Mesothelial cell of epicardium (in vitro differentiated cells): Measurements from ENCODE around the gene SRMS. TPM values are rescaled to one million over a fixed set of nuclear protein-coding genes. Genes with fewer than 3 reads are reported as not detected.

ENCODE experiments used
- DNase-seq, 2 experiments: peaks; one replicate each; pipeline ENCODE4 v3.0.0; 2021; ENCODE audit warnings: low spot score in 2 of 2; ENCODE audit not compliant: unreplicated experiment in 2 of 2
- H3K27ac Mint-ChIP-seq: 2 replicates; pipeline ENCODE4 v1.8.0; 2021; ENCODE audit warnings: mixed read lengths
- H3K27me3 Mint-ChIP-seq: 2 replicates; pipeline ENCODE4 v1.8.0; 2021; ENCODE audit warnings: low read depth, mixed read lengths
- H3K36me3 Mint-ChIP-seq: 2 replicates; pipeline ENCODE4 v1.8.0; 2021; ENCODE audit warnings: mixed read lengths
- H3K4me1 Mint-ChIP-seq: 2 replicates; pipeline ENCODE4 v1.8.0; 2021; ENCODE audit warnings: mixed read lengths
- H3K4me3 Mint-ChIP-seq: 2 replicates; pipeline ENCODE4 v1.8.0; 2021; ENCODE audit warnings: mild to moderate bottlenecking, moderate library complexity, mixed read lengths
- H3K9me3 Mint-ChIP-seq: 2 replicates; pipeline ENCODE4 v1.8.0; 2021; ENCODE audit warnings: mixed read lengths
- total RNA-seq: library from RNA; stranded (reverse); gene quantifications from 3 replicates; pipeline ENCODE4 v1.2.1, GENCODE V29; 2021
- TF ChIP-seq, protein P1 (sequence below): fragments of 200-600 bp; sonication (generic); IDR thresholded peaks from one replicate; pipeline ENCODE4 v1.5.0; 2021; ENCODE audit warnings: antibody characterized with exemption; ENCODE audit not compliant: unreplicated experiment

Gene SRMS
- total RNA-seq, 1 donor from 2014 or later = not detected

DNA sequence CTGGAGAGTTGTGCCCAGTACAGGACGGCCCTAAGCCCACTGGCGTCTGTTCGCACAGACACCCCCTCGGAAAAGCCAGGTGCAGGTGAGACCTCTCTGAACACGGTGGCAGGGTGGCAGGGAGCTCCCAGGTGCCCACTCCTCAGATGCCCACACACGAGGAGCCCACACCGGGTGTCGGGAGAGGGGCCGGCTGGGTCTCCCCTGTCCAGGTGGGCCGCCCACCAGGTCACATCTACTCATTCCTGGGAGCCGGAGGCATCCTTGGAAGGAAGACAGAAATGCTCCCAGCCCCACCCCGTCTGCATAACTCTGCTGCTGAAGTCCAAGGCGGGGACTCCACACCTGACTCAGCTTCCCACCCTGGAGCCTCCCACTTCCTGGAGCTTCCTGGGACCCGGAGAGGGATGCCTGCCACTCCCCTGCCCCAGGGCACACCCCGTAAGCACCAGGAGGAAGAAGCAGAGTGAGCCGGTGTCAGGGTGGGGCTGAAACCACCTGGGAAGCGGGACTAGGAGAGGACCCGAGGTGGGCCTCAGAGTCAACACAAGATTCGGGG, 2.5 kb downstream of the SRMS start:
- no peaks in the 10 kb centered on the region for H3K9me3 Mint-ChIP-seq
- no peak overlapping the region for H3K27ac Mint-ChIP-seq
- H3K4me3 Mint-ChIP-seq = no peak overlapping the region
- TF ChIP-seq, protein P1, sequence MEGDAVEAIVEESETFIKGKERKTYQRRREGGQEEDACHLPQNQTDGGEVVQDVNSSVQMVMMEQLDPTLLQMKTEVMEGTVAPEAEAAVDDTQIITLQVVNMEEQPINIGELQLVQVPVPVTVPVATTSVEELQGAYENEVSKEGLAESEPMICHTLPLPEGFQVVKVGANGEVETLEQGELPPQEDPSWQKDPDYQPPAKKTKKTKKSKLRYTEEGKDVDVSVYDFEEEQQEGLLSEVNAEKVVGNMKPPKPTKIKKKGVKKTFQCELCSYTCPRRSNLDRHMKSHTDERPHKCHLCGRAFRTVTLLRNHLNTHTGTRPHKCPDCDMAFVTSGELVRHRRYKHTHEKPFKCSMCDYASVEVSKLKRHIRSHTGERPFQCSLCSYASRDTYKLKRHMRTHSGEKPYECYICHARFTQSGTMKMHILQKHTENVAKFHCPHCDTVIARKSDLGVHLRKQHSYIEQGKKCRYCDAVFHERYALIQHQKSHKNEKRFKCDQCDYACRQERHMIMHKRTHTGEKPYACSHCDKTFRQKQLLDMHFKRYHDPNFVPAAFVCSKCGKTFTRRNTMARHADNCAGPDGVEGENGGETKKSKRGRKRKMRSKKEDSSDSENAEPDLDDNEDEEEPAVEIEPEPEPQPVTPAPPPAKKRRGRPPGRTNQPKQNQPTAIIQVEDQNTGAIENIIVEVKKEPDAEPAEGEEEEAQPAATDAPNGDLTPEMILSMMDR = no peak
- DNase-seq = no peak
- no peaks in the 10 kb centered on the region for H3K4me1 Mint-ChIP-seq
- peaks cover 15% of the 10 kb centered on the region for H3K27me3 Mint-ChIP-seq
- H3K36me3 Mint-ChIP-seq = no peaks in the 10 kb centered on the region

DNA sequence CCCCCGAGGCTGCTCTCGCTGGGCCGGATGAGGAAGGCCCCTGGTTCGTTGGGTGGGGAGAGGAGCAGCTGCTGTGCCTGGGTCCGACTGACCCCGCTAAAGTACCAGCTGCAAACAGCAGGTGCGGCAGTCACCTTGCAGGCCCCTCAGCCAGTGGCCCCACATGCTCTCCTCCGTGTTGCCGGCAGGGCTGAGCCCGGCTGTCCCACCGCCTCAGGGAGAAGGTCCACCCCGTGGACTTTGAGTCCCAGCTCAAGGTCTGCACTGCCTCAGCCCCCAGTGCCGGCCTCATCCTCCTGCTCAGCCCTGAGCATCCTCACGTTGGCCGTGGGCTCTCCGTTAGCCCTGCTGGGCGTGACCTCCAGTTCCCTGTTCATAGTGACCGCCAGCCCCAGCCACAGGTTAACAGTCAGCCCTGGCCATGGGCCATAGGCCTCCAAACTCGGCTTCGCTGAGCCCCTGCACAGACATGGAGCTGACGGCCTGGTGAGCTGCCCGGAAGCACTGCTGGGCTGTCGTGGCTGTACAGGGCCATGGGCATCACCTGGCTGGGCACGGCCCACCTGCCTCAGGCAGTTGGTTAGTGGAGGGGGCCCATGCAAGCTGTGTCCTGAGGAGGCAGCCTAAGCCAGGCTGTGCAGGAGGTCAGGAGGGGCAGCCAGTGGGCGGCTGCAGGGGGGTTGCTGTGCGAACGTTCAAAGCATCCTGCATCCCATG, 3.1 kb downstream of the SRMS start:
- TF ChIP-seq, protein P1 = no peak
- Mint-ChIP-seq H3K4me3 (no peak overlapping the region), H3K27ac (no peak overlapping the region), H3K27me3 (peaks cover 14% of the 10 kb centered on the region), H3K36me3 (no peaks in the 10 kb centered on the region), H3K4me1 (no peaks in the 10 kb centered on the region), H3K9me3 (no peaks in the 10 kb centered on the region)
- no peak for DNase-seq

DNA sequence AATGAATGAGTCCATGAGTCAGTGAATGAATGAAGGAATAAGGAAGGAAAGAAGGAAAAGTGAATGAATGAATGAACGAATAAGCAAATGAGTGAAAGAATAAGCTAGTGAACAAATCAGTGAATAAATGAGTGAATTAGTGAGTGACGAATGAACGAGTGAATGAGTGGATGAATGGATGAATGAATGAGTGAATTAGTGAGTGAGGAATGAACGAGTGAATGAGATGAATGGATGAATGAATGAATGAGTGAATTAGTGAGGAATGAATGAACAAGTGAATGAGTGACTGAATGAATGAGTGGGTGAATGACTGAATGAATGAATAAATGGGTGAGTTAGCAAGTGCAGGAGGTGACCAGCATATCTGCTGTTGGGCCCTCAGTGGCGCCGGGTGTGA, 3.8 kb downstream of the SRMS start:
- TF ChIP-seq, protein P1 = no peak
- H3K4me1 Mint-ChIP-seq = no peaks in the 10 kb centered on the region
- no peak overlapping the region for H3K4me3 Mint-ChIP-seq
- no peak for DNase-seq
- no peaks in the 10 kb centered on the region for H3K36me3 Mint-ChIP-seq
- no peak overlapping the region for H3K27ac Mint-ChIP-seq
- no peaks in the 10 kb centered on the region for H3K9me3 Mint-ChIP-seq
- H3K27me3 Mint-ChIP-seq = peaks cover 11% of the 10 kb centered on the region

DNA sequence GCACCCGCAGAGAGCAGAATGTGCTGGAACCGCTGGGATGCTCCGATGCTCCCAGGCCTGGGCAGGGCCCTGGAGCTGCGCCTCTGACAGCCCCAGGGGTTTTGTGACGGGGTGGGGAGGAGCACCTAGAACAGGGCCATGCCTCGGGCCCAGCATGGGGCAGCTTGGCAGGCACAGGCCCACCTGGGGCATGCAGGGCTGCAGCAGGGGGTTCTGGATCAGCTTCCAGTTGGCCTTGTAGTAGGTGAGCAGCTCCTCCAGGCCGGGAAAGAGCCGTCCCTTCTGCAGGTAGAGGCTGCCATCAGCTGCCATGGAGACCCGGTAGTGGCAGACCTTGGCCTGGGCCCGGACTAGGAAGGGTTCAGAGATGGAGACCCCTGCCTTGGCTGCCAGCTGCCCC, 4.4 kb downstream of the SRMS start:
- TF ChIP-seq, protein P1 = no peak
- no peak overlapping the region for H3K27ac Mint-ChIP-seq
- no peaks in the 10 kb centered on the region for H3K36me3 Mint-ChIP-seq
- no peak overlapping the region for H3K4me3 Mint-ChIP-seq
- no peak for DNase-seq
- peaks cover 11% of the 10 kb centered on the region for H3K27me3 Mint-ChIP-seq
- H3K9me3 Mint-ChIP-seq = no peaks in the 10 kb centered on the region
- H3K4me1 Mint-ChIP-seq = no peaks in the 10 kb centered on the region

DNA sequence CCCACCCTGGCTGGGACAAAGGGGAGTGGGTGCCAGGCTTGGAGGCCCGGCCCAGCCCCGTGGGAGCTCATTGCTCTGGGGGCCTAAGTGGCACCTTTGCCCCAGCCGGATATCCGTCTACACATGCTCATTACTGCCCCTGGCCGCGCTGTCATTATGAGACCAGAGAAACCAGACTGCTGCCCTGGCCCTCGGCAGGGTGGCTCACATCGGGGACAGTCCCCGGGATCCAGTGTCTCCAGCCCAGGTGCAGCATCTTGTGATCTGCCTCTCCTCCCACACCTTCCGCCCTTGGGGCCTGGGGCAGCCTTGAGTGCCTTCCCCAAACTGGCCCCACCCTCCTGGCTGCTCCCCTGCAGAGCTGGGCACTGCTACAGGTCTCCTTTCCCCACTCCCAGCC, 4.9 kb downstream of the SRMS start:
- Mint-ChIP-seq H3K4me1 (peaks cover 2% of the 10 kb centered on the region), H3K27me3 (peaks cover 7% of the 10 kb centered on the region), H3K9me3 (no peaks in the 10 kb centered on the region), H3K27ac (no peak overlapping the region), H3K4me3 (no peak overlapping the region), H3K36me3 (no peaks in the 10 kb centered on the region)
- TF ChIP-seq, protein P1 = no peak
- no peak for DNase-seq
